ENCODE results near the gene ZNF30. TPM values are rescaled to one million over a fixed set of nuclear protein-coding genes. Genes with fewer than 3 reads are reported as not detected.
A peak's percentile ranks its signal among the peaks of the same experiment; 100 is the strongest.
"Not testable (repeated sequence)": the region's sequence is repeated elsewhere in the genome, so short reads cannot be mapped to it uniquely, and the experiment has no call there.

Gene ZNF30
- total RNA-seq, 2 experiments from 2014 or later = 2.8 to 3.1 TPM

DNA sequence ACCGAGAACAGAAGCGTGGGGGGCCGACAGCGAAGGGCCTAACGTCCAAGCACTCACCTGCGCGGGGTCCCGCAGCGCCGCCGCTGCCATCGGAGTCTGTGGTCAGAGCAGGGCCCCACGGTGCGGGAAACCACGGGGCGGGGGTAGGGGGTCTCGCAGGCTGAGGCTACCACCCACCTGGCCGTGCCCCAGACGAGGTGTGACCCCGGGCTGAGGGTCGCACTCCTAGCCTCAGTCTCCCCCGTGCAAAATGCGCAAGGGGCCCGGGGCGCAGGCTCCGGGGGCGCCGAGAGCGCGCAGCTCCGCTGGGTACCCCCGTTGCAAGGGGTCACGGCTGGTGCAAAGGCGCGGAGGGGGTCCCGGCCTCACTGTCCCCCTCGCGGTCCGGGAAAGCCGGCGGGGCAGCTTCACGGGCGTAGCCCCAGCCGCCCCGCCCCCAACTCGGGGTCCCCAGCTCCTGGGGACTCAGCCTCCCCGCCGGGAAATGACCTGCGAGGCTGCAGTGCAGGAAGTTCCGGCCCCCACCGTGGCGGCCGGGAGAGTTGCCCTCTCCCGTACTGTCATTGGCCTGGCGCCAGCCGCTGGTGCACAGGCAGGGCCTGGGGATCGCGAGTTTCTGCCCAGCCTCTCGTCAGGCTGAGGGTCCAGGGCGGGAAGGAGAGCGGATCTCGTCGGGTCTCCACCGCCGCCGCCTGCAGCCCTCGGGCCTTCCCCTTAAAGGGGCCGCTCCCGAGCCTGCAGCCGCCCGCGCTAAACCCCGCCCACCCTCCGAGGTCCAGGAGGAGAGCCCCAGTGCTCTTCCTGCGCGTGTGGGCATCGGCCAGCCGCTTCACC, 37.1 kb downstream of the ZNF30 start, which contains the start of gene ZNF792:
Gene ZNF792 (minus strand): TSS at position 657 of the 834 bp plus-strand sequence. CDS start 567 bp downstream, at position 90.
- peak; percentile 54 for DNase-seq
- Mint-ChIP-seq H3K4me3 (peak within 1 kb of the TSS; percentile 93), H3K9me3 (peaks cover 68% of the 10 kb centered on the region), H3K4me1 (peaks cover 29% of the 10 kb centered on the region), H3K36me3 (ENCODE audit: low read depth) (peaks cover 54% of the 10 kb centered on the region), H3K27me3 (no peaks in the 10 kb centered on the region), H3K27ac (peak within 1 kb of the TSS; percentile 79)
- POLR2A ChIA-PET = interaction anchor here (2.1 to 3.6 kb wide), 3 partner anchors 37 to 286 kb away, joined by 7 to 15 read pairs (median 10); partner anchors contain the start of genes GRAMD1A, SCGB2B2, ZNF30 and ZNF302
- CTCF ChIA-PET = interaction anchor here (0.9 to 1.9 kb wide), 3 partner anchors 9 to 81 kb away, joined by 3 to 13 read pairs (median 4); no protein-coding TSS in a partner anchor

DNA sequence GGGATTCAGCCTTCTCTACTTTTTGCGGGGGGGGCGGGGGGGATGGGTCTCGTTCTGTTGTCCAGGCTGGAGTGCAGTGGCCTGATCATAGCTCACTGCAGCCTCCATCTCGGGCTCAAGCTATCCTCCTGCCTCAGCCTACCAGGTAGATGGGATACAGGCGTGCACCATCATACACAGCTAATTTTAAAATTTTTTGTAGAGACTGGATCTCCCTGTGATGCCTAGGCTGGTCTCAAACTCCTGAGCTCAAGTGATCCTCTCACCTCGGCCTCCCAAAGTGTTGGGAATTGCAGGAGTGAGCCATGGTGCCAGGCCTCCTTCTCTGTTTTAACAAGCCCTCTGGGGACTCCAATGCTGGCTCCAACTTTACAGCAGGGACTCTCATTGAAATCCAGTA, 37.9 kb downstream of the ZNF30 start:
- no peak for DNase-seq
- CTCF ChIA-PET = interaction anchor here (1.4 kb wide), 1 partner anchor 80 kb away, joined by 3 read pairs; no protein-coding TSS in a partner anchor
- POLR2A ChIA-PET = interaction anchor here (2.9 to 3.6 kb wide), 2 partner anchors 36 to 38 kb away, joined by 7 to 15 read pairs; partner anchors contain the start of genes GRAMD1A and ZNF30
- H3K9me3 Mint-ChIP-seq = peaks cover 61% of the 10 kb centered on the region
- peaks cover 46% of the 10 kb centered on the region for H3K36me3 Mint-ChIP-seq (ENCODE audit: low read depth)
- no peak overlapping the region for H3K27ac Mint-ChIP-seq
- peak overlapping the region; percentile 93 for H3K4me3 Mint-ChIP-seq
- H3K27me3 Mint-ChIP-seq = no peaks in the 10 kb centered on the region
- peaks cover 29% of the 10 kb centered on the region for H3K4me1 Mint-ChIP-seq

DNA sequence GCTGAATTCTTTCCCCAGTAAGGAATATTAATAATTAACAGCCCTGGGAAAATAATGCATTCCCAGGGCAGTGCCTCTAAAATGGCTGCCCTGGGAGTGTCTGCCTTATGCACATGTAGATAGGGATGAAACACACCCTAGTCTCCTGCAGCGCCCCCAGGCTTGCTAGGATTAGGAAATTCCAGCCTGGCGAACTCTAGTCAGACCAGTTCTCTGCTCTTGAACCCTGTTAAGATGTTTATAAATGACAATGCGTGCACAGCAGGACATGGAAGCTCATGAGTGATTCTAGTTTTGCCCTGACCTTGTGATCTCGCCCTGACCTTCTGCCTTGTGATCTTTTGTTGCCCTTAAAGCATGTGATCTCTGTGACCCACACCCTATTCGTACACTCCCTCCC, 38.8 kb downstream of the ZNF30 start:
- H3K27ac Mint-ChIP-seq, H3K27me3 Mint-ChIP-seq, POLR2A ChIA-PET, DNase-seq, CTCF ChIA-PET: not testable (repeated sequence)
- peak overlapping the region; percentile 52 for H3K4me3 Mint-ChIP-seq
- peaks cover 26% of the 10 kb centered on the region for H3K4me1 Mint-ChIP-seq
- H3K9me3 Mint-ChIP-seq = peaks cover 55% of the 10 kb centered on the region
- peaks cover 37% of the 10 kb centered on the region for H3K36me3 Mint-ChIP-seq (ENCODE audit: low read depth)

DNA sequence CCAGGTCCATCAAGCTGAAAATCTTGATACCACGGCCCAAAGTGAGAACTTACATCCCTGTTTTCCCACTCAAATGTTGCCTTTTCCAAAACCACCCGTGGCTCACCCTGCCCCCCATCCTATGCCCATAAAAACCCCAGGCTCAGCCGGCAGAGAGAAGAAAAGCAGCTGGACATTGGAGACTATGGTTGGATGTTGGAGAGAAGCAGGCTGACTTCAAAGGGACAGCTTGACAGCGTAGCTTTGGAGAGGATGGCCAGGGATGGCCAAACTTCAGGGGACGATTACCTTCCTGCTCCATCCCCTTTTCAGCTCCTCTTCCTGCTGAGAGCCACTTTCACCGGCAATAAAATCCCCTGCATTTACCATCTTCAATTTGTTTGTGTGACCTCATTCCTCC, 40.8 kb downstream of the ZNF30 start:
- ChIA-PET POLR2A (interaction anchor here (1.0 to 1.1 kb wide), 2 partner anchors 9 to 47 kb away, joined by 3 read pairs; no protein-coding TSS in a partner anchor), CTCF (interaction anchor here (1.6 kb wide), 1 partner anchor 47 kb away, joined by 3 read pairs; no protein-coding TSS in a partner anchor)
- H3K4me1 Mint-ChIP-seq = peaks cover 12% of the 10 kb centered on the region
- H3K4me3 Mint-ChIP-seq = no peak overlapping the region
- DNase-seq = no peak
- H3K27me3 Mint-ChIP-seq = no peaks in the 10 kb centered on the region
- peaks cover 36% of the 10 kb centered on the region for H3K9me3 Mint-ChIP-seq
- no peak overlapping the region for H3K27ac Mint-ChIP-seq
- peaks cover 16% of the 10 kb centered on the region for H3K36me3 Mint-ChIP-seq (ENCODE audit: low read depth)

DNA sequence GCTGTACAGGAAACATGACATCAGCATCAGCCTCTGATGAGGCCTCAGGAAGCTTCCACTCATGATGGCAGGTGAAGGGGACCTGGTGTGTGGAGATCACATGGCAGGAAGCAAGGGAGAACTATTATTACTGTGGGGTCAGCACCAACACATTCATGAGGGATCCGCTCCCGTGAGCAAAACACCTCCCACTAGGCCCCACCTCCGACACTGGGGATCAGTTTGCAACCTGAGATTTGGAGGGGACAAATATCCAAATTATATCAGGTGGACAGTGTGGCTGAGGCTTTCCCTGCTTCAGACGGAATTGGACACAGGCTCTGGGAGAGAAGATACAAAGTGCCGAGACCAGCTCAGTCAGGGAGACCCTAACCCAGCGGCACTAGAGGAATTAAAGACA, 43.0 kb downstream of the ZNF30 start:
- Mint-ChIP-seq H3K9me3 (peaks cover 32% of the 10 kb centered on the region), H3K27me3 (no peaks in the 10 kb centered on the region), H3K4me3 (no peak overlapping the region), H3K27ac (no peak overlapping the region), H3K4me1 (peaks cover 13% of the 10 kb centered on the region), H3K36me3 (ENCODE audit: low read depth) (peaks cover 8% of the 10 kb centered on the region)
- ChIA-PET POLR2A (interaction anchor here (1.3 kb wide), 1 partner anchor 45 kb away, joined by 3 read pairs; no protein-coding TSS in a partner anchor), CTCF (interaction anchor here (2.2 kb wide), 1 partner anchor 32 kb away, joined by 5 read pairs; no protein-coding TSS in a partner anchor)
- no peak for DNase-seq

DNA sequence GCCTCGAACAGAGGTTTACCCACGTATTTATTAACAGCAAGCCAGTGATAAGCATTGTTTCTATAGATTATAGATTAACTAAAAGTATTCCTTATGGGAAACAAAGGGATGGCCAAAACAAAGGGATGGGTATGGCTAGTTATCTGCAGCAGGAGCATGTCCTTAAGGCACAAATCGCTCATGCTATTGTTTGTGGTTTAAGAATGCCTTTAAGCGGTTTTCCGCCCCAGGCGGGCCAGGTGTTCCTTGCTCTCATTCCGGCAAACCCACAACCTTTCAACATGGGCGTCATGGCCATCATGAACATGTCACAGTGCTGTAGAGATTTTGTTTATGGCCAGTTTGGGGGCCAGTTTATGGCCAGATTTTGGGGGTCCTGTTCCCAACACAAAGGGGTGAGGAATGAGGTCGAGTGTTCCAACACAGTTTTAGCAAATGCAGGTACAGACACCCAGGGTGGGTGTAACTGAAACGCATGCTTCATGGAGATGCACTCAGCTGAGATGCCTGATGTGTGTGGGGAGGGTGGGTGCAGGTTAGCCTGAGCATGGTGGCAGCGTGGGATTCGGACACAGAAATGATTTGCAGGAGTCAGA, 43.6 kb downstream of the ZNF30 start:
- POLR2A ChIA-PET = interaction anchor here (1.3 kb wide), 1 partner anchor 44 kb away, joined by 3 read pairs; no protein-coding TSS in a partner anchor
- not testable (repeated sequence) for H3K27ac Mint-ChIP-seq

DNA sequence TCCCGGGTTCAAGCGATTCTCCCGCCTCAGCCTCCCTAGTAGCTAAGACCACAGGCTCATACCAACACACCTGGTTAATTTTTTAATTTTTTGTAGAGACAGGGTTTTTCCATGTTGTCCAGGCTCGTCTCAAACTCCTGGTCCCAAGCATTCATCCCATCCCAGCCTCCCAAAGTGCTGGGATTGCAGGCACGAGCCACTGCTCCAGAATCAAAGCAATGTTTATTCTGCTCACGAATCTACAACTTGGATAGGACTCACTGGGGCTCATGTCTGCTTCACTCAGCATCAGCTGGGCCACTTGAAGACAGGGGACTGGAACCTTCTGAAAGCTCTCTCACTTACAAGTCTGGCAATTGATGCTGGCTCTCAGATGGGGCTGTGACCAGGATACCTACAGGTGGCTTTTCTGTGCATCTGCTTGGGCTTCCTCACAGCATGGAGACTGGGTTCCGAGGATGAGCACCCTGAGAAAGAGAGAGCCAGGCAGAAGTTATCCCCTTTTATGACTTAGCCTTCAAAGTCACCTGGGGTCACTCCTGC, 45.5 kb downstream of the ZNF30 start:
- no peak for DNase-seq

More for the DNA sequence above, 43.6 kb downstream of the ZNF30 start:
- not testable (repeated sequence) for H3K4me3 Mint-ChIP-seq; H3K36me3 Mint-ChIP-seq (ENCODE audit: low read depth); H3K27me3 Mint-ChIP-seq; DNase-seq
- Mint-ChIP-seq H3K4me1 (peaks cover 15% of the 10 kb centered on the region), H3K9me3 (peaks cover 30% of the 10 kb centered on the region)
- CTCF ChIA-PET = interaction anchor here (2.2 kb wide), 1 partner anchor 31 kb away, joined by 5 read pairs; no protein-coding TSS in a partner anchor

DNA sequence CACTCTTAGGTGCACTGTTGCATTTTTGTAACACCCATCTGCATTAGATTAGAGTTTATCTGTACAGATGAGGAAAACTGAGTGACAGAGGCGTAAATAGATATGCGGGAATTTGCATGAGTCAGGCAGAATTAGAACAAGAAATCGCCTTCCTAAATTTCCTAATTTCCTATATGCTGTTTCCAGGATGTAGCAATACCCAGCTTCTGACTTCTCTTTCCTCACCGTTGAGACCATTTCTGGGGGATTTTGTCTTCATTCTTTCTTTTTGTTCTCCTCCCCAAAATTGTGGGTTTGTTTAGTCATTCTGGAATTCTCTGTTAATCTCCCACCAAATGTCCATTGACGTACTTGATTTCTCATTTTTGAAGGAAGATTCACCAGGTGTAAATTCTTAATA, 47.9 kb downstream of the ZNF30 start:
- ChIA-PET POLR2A (no interaction called here), CTCF (interaction anchor here (4.0 kb wide), 1 partner anchor 39 kb away, joined by 57 read pairs; no protein-coding TSS in a partner anchor)
- Mint-ChIP-seq H3K4me3 (no peak overlapping the region), H3K36me3 (ENCODE audit: low read depth) (peaks cover 3% of the 10 kb centered on the region), H3K27me3 (no peaks in the 10 kb centered on the region), H3K4me1 (peaks cover 15% of the 10 kb centered on the region), H3K27ac (no peak overlapping the region), H3K9me3 (peaks cover 11% of the 10 kb centered on the region)
- DNase-seq = no peak

More for the DNA sequence above, 45.5 kb downstream of the ZNF30 start:
- Mint-ChIP-seq H3K36me3 (ENCODE audit: low read depth) (peaks cover 8% of the 10 kb centered on the region), H3K9me3 (peaks cover 28% of the 10 kb centered on the region), H3K27me3 (no peaks in the 10 kb centered on the region), H3K4me3 (no peak overlapping the region), H3K27ac (no peak overlapping the region), H3K4me1 (peaks cover 15% of the 10 kb centered on the region)
- CTCF ChIA-PET = interaction anchor here (0.6 to 4.0 kb wide), 12 partner anchors 9 to 99 kb away, joined by 3 to 57 read pairs (median 3); partner anchors contain the start of genes GRAMD1A and ZNF792
- POLR2A ChIA-PET = interaction anchor here (0.8 to 1.3 kb wide), 3 partner anchors 40 to 42 kb away, joined by 3 to 6 read pairs (median 3); no protein-coding TSS in a partner anchor

DNA sequence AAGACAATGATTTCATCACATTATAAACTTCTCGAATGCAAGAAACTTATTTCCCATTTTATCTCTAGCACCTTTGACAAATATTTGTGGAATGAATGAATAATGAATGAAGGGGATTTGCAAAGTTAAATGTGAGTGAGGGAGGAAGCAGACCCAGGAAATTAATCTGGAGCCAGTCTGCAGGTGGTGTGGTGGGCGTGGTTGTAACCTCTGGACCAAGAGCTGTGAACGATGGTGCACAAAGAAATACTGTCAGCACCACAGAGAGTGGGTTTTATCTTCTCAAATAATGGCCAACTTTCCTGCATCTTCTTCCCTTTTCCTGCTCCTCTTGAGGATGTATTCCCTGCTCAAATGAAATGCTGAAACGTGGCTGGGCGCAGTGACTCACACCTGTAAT, 48.4 kb downstream of the ZNF30 start:
- H3K4me1 Mint-ChIP-seq = peaks cover 15% of the 10 kb centered on the region
- H3K27ac Mint-ChIP-seq = no peak overlapping the region
- ChIA-PET POLR2A (no interaction called here), CTCF (interaction anchor here (4.0 kb wide), 1 partner anchor 38 kb away, joined by 57 read pairs; no protein-coding TSS in a partner anchor)
- H3K4me3 Mint-ChIP-seq = no peak overlapping the region
- no peak for DNase-seq
- H3K36me3 Mint-ChIP-seq (ENCODE audit: low read depth) = peaks cover 3% of the 10 kb centered on the region
- peaks cover 11% of the 10 kb centered on the region for H3K9me3 Mint-ChIP-seq
- H3K27me3 Mint-ChIP-seq = no peaks in the 10 kb centered on the region

DNA sequence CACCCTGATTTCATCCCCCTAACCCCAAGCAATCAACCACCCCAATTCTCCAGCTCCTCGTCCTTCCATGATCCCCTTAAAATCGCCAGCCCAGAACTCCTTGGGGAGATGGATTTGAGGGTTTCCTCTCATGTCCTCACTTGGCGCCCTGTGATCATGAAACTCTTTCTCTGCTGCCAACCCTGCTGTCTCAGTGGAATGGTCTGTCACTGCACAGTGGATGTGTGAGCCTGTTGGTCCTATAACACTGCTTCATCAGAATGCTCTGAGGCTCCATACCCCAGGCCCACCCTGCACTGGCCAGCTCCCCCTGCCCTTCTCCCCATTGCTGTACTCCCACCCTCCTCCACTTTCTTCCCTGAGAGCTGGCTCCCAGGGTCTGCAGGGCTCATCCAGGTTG, 49.9 kb downstream of the ZNF30 start:
- Mint-ChIP-seq H3K27ac (no peak overlapping the region), H3K27me3 (no peaks in the 10 kb centered on the region), H3K4me3 (no peak overlapping the region), H3K9me3 (peaks cover 8% of the 10 kb centered on the region), H3K4me1 (peaks cover 15% of the 10 kb centered on the region), H3K36me3 (ENCODE audit: low read depth) (peaks cover 3% of the 10 kb centered on the region)
- ChIA-PET POLR2A (no interaction called here), CTCF (no interaction called here)
- no peak for DNase-seq

DNA sequence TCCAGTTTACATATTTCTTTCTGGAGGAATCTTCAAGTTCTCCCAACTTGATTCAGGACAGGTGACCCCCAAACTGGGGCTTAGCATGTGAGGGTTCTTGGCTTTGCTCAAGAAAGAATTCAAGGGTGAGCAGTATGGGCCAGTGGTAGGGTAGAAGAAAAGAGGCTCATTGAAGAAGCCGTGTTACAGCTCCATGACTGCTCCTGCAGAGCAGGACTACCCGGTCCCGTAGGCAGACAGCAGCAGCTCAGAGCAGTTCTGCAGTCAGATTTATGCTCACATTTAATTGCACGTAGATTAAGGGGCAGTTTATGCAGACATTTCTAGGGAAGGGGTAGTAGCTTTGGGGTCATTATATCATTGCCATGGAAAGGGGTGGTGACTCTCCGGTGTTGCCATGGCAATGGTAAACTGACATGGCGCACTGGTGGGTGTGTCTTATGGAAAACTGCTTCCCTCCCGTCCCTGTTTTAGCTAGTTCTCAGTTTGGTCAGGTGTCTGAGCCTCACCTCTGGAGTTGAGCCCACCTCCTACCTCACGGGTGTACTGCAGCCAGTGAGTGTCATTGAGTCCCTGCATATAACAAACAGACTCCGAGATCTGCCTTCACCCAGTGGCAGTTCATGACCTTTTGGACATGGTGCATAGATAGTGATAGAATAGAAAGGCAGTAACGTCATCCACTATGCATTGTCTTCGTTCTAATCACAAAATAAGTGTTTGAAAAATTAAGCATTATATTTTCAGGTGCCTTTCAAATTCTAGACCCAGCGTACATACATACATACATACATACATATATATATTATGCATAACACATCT, 53.3 kb downstream of the ZNF30 start:
- peaks cover 3% of the 10 kb centered on the region for H3K4me1 Mint-ChIP-seq
- peaks cover 3% of the 10 kb centered on the region for H3K36me3 Mint-ChIP-seq (ENCODE audit: low read depth)
- POLR2A ChIA-PET = no interaction called here
- H3K9me3 Mint-ChIP-seq = peaks cover 11% of the 10 kb centered on the region
- H3K27ac Mint-ChIP-seq = no peak overlapping the region
- H3K4me3 Mint-ChIP-seq = no peak overlapping the region
- DNase-seq = no peak
- CTCF ChIA-PET = no interaction called here
- peaks cover 3% of the 10 kb centered on the region for H3K27me3 Mint-ChIP-seq

DNA sequence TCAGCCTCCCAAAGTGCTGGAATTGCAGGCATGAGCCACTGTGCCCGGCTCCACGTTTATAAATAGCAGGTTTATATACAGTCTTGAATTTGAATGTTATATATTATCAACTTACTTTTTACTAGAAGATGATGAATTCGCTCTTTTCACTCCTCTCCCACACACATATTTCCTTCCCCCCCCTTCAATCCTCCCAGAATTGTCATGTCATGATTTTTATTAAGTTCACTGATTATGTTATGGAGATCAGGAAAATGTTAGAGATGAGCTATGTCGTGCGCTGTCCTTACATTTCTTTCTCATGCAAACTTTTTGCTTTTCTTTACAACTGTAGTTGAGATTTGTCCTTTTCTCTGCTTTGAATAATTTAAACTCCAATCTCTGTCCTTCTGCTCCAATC, 55.6 kb downstream of the ZNF30 start:
- ChIA-PET CTCF (no interaction called here), POLR2A (no interaction called here)
- DNase-seq = no peak
- Mint-ChIP-seq H3K27me3 (peaks cover 3% of the 10 kb centered on the region), H3K27ac (no peak overlapping the region), H3K4me1 (peaks cover 15% of the 10 kb centered on the region), H3K36me3 (ENCODE audit: low read depth) (no peaks in the 10 kb centered on the region), H3K4me3 (no peak overlapping the region), H3K9me3 (peaks cover 3% of the 10 kb centered on the region)
